Stimulated activated CD8-positive, alpha-beta memory T cell treated with anti-CD3 and anti-CD28 coated beads, Interleukin-12 subunit alpha, Interleukin-12 subunit beta, amount 100 ng/mL, for 1 hour (primary cell): ENCODE measurements around the gene LYRM4.

Source experiments
- DNase-seq: peaks from one replicate; pipeline ENCODE4 v3.0.0-alpha.2; 2020; ENCODE audit warnings: low read depth

LYRM4 gene

DNA sequence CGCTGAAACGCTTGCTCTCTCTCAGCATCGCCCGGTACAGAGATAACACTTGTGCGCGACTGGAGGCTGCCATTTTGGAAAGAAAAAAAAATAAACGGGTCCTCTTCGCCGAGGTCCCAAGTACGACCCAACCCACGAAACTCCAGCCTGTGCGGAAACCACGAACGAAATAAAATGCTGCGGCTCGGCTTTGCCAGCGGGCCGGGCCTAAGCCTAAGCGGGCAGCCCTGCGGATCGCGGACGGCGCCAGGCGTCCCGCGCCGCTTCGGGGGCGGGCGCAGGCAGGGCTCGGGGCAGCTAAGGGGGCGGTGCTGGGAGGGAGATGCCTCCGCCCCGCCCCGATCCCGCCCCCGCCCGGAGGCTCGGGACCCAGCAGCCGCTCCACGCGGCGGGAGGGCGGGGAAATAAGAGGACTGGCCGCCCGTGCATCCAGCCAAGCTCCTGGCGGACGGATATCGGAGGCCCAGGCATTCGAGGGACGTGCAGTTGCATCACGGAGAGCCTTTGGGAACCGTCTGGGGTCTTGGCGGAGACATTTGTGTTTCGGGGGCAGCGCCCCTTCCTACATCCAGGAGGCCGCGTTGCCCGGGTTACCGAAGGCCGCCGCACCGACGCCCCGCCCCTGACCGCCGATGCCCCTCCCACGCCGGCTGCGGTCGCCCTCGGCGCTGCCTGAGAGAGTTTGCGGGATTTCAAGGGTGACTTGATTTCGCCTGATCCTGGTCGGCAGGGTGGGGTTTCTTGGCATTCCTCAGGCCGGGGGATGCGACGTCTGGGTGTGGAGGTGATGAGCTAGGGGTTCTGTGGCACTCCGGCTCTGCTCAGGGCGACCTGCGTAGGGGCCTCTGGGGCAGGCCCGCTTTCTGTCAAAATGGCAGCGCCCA, at the start of gene LYRM4, which contains the start of gene FARS2:
TSS of gene LYRM4 (minus strand) at position 290 of the 884 bp plus-strand sequence. CDS start at position 73, 217 bp downstream.
TSS of gene FARS2 (plus strand) at position 853 of the 884 bp plus-strand sequence.
- peak; percentile 83 for DNase-seq

GRCh38 chr6:5308066-5308465, 47.3 kb upstream of the LYRM4 start:
- DNase-seq = no peak

- DNase-seq = no peak
Measured at GRCh38 chr6:5307058-5307457, 46.3 kb upstream of the LYRM4 start.

DNA sequence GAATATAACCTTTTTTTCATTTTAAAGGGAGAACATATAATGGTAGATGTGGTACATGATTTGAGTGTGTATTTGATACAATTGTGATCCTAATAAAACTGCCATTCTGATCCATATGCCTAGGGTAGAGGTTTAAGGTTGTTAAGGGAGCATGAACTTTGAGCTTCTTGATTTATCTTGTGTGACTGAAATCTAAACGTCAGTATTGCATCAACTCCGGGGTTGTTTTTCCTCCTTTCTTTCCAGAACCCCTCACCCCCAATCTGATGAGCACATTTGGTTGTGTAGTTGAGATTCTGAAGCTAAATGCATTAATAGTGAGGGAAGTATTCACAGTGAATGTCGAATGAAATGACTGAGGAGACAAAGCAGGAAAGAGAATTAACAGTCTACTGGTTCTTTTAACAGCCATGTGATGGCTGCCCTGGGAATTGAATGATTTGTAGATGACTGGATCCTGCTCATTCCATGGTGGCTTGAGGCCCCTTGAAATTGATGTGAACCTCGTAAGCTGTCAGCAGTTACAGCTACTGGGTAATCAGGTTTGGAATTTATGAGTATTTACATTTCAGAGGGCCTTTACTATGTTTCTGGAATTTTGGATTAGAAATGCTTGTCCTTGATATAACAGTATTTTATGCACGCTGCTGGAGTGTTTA, 45.3 kb upstream of the LYRM4 start:
- DNase-seq = no peak

DNA sequence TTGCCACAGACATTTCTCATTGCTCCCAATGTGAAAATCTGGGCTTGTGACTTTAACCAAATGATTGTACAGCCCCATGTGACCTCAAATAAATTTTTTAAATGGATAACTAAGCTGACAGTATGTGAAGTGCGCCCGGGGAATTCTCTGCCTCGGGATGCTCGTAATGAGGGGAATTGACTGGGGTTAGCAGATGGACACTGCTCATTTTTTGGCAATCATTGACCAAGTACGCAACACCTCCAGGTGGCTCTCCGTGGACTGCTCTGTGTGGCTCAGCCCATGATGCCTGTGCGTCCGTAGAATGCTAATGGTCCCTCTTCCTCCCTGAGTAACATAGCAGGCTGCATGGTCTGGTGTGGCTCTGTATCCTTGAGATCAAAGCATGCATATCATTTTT, 42.9 kb upstream of the LYRM4 start:
- DNase-seq = no peak

GRCh38 chr6:5302995-5303622, 42.4 kb upstream of the LYRM4 start:
- peak; percentile 25 for DNase-seq

DNA sequence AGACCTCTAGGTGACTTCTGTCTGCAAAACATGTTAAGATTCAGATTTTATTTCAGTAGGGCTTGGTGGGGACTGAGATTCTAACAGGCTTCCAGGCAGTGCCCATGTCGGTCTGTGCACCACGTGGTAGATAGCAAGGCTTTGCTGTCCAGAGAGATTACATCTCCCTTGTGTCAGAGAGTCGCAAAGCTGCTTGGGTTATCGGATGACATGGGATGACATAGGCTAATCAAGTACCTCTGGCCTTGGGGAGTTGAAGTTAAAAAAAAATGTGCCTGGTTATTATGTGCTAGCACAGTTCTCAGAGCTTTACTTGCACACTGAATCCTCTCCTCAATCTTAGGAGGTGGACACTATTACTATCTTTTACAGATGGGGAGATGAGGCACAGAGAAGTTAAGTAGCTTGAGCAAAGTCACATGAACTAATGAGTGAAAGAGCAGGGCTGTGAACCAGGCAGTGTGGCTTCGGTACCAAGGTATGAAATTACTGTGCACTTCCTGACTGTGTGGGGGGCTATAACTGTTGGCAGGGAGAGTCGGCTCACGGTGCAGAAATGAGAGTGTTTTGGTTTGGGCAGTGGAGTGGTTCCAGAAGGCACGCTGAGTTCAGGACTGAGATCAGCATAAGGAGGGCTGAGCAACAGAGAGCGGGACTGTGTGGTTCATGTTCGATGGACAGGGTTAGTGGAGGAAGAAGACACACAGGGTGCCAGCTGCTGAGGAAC, 41.6 kb upstream of the LYRM4 start:
- no peak for DNase-seq

GRCh38 chr6:5300206-5300764, 39.5 kb upstream of the LYRM4 start:
- DNase-seq = no peak

DNA sequence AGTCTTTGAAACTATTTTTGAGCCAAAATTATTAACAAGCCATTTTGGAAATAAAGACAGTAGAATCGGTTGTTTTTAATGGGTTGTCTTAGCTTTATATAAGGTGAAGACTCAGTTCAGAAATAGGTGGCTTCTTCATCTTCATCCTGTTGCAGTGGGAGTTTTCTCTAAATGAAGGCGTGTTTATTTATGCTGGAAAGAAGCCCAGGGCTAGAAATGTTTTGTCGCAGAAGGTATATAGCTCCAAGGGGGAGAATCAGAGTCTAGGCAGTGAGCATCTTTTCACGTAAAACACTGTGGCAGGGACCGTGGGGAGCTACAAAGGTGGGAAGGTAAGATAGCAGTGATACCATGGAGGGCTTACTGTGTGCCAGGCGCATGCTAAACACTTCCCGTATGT, 34.9 kb upstream of the LYRM4 start:
- no peak for DNase-seq

GRCh38 chr6:5294392-5295211, 33.9 kb upstream of the LYRM4 start:
- DNase-seq = no peak

- DNase-seq = no peak
Measured at GRCh38 chr6:5293692-5294091, 32.9 kb upstream of the LYRM4 start.

DNA sequence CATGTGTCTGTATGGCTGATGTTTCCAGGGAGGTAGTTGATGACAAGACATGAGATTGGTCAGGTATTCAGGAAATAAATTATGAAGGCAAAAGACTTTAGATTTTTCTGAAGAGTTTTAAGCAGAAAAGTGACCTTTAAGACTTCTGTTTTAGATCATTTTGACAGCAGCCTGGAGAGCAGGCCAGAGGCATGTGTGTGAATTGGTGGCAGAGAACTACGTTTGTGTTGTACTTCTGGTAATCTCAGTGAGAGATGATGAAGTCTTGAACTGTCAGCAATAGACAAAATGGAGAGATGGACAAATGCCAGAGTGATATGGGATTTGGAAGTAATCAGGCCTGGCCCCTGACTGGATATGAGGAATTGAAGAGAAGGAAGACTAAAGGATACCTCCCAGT, 31.4 kb upstream of the LYRM4 start:
- no peak for DNase-seq

DNA sequence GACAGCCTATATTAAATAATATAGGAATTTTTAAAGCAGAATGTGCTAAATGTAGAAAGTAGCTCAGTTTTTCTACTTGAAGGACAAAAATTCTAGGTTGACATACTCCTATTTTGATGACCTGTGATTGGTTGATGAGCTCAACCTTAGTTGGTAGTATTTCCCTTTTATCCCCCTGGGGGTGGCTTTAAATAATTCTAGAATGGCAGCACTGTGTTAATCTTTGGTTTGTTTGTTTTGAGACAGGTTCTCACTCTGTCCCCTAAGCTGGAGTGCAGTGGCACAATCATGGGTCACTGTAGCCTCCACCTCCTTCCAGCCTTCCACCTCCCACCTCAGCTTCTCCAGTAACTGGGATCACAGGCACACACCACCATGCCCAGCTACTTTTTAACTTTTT, 29.8 kb upstream of the LYRM4 start:
- DNase-seq = no peak

DNA sequence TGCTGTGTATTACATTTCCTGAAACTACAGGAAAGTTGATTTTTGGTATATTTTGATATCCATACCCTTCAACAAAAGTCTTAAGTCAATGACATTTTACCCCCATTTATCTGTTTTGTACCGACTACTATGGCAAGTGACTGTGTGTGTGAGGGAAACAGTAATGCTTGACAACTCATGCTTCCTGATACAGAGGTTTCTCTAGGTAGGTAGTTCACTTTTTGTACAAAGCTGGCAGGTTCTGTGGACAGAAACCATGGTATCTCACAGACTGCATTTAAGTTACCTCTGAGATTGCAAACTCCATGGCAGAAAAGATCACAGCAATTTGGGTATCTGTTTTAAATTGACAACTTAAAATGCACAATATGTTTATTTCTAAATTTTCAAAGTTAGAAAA, 29.3 kb upstream of the LYRM4 start:
- DNase-seq = no peak

DNA sequence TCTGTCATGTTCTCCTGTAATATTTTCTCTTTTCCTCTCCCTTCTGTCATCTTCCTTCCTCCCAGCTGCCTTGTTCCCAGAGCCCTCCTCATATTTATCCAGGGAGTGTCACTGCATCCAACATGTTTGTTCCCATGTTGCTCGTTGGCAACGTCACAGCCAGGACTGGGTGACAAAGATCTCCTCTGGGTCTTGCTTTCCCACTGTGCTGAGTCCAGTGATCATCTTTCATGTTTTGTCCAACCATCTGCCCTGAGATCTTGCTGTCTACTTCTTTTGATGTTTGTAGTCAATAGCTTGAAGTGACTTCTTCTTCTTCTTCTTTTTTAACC, 27.2 kb upstream of the LYRM4 start:
- no peak for DNase-seq

DNA sequence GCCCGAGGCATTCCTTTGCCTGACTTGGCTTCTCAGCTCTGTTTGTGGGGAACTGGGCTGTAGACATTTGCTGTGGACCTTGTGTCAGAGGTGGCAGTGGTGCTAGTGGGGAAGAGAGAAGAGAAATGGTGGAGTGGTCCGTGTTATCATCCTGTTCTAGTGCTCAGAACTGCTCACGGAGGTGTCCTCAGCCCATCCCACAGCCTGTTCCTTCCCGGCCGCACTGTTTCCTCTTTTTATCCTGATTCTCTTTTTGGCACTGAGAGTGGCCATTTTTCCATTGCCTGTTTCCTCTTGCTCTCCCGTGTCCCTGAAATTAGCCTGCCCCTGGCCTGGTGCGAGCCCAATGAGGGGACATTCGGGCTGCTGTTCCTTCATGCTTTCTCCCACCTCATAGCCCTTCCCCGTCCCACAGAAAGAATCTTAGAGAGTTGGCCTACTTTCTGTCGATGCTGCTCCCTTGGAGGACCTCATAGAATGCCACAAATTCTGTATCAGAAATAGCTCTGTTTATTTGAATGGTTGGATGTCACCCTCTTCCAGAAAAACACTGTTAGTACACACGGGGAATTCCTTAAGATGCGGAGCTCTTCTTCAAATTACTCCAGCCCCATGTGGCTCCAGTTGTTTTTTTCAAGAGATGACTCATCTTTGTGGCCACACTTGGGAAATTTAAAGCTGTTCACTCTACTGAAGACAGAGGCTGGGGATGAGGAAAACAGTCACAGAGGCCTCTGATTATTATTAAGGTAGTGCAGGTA, 26.6 kb upstream of the LYRM4 start:
- DNase-seq = no peak

DNA sequence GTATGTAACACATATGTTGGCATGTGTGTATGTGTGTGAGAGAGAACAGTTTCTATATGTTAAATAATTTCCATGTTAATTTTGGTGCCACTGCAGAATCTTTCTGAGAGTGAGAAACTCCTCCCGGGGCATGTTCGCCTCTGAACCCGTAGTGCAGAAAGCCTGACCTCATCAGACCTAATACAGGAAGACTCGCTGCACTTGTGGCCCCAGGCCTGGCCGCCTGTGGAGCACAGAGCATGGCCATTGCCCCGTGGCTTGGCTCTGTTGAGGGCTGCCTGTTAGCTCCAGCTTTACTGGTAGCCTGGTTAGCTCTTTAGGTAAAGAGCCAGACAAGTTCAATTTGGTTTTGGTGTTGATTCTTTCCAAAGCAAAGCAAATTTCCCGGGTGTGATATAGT, 26.0 kb upstream of the LYRM4 start:
- no peak for DNase-seq

DNA sequence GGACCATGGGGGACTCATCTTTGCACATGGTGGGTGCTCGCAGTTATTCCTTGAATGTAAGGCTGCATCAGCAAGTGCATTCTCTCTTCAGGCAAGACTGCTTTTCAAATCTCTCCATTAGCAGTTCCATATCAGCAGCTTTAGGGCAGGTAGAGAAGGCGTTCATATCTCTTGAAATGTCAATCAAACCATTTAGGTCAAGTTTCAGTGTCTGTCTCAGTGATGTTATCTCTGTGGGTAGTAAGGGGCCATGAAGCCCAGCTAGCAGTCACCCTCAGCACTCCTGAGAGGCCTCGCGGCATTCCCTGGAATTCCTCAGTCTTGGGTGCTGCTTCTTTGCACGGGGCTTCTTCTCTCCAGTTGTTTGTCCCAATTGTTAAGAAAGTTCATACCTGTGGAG, 24.8 kb upstream of the LYRM4 start:
- no peak for DNase-seq

DNA sequence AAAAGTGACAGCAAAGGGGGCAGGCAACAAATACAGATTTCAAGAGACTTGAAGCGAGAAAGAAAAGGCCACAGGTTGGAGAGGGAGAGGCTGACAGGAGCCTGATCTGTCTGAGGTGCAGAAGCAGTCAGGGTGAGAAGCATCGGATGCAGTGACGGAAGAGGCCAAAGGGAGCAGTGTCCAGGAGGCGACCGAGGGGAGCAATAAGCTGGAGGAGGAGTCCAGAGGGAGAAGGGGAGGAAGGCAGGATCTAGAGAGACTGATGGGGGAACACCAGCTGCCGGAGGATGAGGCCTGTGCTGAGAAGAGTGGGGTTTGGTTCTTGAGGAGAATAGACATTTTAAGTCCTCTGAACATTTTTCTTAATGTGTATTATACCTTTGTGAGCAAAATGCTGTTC, 24.3 kb upstream of the LYRM4 start:
- DNase-seq = no peak

DNA sequence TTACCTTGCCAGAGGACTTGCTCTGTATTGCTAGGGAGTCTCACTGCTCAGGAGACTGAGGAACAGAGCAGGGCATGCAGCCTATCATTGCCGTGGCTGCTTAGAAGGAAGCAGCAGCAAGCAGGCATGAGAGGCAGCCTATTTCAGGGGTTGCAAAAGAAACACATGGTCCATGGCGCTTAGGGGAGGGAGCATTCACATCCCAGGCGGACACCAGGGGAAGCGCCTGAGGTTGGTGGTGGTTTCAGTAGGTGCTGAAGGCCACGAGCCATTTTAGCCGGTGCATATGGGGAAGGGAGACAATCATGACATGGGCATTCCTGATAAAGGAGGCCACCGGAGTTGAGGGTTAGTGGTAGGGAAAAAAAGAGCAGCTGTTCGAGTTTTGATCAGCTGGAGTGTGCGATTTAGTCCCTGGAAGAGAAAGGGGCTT, 21.5 kb upstream of the LYRM4 start:
- no peak for DNase-seq
